Limb (tissue), 2 donors: Measurements from ENCODE around the gene ZNF608.

ENCODE experiments used
- DNase-seq, 2 donors: peaks; one replicate each; pipeline ENCODE4 v3.0.0-alpha.2; 2016; ENCODE audit errors: extremely low spot score in 2 of 2

ZNF608 gene

DNA sequence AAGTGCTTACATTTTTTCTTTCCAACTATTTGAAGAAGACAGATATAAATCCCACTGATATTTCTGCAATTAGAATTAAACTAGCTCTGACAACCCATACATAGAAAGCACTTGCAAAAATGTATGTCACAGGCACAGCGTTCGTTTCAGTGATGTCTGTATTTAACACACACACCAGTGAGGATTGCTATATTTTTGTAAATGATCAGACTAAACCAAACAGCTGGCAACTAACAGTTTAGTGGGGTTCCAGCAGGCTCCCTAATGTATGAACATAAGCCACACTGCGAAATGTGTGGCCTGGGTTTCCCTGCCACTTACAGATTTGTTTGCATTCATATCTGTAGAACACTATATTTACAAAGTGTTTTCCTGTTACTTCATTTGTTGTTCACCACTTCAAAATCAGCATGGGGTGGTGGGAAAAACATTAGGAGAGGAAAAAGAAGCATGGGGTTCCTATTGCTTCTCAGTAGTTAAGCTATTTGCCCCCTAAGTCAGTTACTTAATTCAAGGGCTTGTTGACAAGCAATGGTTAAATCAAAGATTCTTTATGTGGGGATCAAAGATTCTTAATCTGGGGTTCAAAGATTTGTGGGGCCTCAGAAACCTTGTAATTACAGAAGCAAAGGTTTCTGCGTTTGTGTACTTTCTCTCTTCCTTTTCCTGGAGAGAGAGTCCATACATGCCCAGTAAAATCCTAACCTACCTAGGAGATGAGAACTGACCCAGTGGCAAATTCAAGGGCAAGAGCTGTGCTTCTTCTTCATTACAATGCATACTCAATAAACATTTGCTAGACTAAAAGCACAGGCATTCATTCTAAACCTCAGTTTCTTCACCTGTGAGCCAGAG lies 27.1 kb downstream of the ZNF608 start:
- no peak for DNase-seq

DNA sequence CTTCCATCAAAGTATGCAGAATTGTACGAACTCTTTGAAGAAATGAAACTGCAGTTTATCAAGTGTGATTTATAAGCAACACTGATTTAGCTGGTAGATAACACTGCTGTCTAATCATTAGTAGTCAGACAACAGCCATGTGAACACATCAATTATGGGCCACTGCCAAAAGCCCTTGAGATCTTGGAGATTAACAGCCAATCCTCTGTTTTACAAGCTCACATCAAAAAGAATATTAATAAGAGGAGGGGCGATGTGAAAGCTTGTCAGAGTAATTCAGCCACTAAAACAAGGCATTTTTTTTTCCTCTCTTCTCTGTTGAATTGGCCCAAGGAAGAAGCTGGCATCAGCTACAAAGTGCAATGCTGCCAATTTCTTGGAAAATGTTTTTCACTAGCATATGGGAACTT lies 28.1 kb downstream of the ZNF608 start:
- DNase-seq: no peak

- no peak for DNase-seq
Measured at GRCh38 chr5:124716169-124716568, 30.3 kb downstream of the ZNF608 start.

DNA sequence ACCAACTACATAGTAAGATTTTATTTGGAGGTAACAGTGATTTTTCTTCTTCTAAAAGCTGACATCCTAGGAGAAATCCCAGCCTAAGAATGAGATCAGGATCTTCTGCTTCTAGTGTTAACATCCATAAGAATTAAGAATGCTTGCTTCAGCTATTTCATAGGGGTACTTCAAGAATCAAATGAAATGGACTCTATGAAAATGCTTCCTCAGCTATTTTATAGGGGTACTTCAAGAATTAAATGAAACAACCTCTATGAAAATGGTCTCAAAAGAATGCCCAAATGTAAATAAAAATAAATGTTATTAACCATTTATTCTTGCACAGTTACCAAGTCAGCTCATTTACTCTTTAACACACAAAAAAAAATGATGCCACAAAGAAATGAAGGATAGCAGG lies 31.5 kb downstream of the ZNF608 start:
- DNase-seq: no peak

DNA sequence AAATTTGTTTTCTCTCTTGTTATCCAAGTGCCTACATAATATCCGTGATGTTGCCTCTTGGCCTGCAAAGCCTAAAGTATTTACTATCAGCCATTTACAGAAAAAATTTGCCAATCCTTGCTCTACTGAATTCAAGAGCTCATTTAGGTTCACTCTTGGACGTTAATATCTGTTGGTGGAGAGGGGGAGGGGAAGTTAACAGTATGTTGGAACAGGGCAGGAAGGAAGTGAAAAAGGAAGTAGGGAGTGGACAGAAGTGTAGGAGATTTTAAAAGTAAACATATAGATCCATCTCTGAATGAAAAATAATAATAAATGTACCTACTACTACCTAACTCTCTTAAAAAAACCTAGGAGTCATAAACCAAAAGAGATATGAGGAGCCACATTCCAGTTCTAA lies 32.8 kb downstream of the ZNF608 start:
- DNase-seq: no peak

- no peak for DNase-seq
Measured at GRCh38 chr5:124712731-124713305, 33.6 kb downstream of the ZNF608 start.

GRCh38 chr5:124708086-124708485 lies 38.4 kb downstream of the ZNF608 start:
- no peak for DNase-seq

DNA sequence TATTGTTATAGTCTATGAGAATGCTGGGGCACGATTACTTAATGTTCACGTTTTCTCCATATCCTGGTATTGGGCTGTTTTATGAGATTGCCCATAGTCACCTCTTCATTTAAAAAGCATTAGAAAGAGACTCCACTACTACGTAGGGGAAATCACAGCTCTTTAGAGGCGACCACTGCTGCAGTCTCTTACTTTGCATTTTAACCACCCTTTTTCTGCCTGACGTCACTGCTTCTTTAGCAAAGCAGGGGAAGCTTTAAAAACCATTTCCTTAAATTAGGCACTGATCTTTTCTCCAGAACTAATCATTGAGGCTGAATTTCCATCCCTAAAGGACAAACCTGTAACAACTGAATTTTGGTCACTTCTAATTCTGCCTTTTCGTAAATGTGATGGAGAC lies 38.9 kb downstream of the ZNF608 start:
- DNase-seq: no peak

DNA sequence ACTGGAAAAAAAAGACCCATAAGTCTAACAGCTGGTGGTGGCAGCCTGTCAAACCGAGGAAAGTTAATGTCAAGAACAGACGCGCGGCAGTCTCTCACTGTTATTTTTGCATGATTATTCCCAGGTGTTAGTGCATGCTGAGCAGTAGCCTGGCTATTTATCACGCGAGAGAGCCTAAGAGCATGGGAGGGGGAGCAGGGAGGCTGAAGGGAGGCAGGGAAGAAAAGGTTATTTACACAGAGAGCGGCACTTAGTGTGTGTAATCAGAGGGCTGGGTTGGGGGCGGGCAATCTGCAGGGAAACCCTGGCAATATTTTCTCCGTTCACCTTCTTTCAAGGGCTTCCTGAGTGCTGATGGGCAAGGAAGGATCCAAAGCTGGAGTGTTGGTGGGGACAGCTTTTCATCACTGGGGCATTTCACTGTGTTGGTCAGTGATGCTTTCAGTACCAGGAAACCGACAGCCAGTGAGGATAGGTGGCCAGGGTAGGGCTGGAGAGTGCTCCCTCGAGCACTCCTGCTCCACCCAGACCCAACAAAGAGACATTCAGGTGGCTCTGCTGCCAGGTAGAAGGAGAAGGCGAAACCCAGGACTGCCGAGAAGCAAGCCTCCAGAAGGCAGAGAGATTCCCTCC lies 39.6 kb downstream of the ZNF608 start:
- peak; percentile 73 to 89 for DNase-seq

DNA sequence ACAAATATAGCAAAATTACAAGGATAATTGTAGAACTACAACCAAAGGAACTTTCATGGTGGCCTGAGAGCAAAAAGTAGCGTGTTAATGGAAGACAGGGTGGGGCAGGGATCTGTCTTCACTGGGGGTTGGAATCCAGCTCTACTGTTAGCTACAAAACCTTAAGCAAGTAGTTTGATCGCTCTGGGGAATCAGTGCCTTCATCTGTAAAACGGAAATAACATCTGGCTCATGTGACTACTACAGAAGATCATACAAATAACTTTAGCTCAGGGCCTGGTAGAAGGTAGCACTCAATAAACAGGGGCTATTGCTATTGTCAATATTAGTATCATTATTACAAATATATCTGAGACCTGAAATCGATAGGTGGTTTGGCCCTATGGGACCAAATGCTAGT lies 40.4 kb downstream of the ZNF608 start:
- DNase-seq: no peak

GRCh38 chr5:124705577-124705976 lies 40.9 kb downstream of the ZNF608 start:
- DNase-seq: no peak

- no peak for DNase-seq
Measured at GRCh38 chr5:124704594-124705284, 41.7 kb downstream of the ZNF608 start.

DNA sequence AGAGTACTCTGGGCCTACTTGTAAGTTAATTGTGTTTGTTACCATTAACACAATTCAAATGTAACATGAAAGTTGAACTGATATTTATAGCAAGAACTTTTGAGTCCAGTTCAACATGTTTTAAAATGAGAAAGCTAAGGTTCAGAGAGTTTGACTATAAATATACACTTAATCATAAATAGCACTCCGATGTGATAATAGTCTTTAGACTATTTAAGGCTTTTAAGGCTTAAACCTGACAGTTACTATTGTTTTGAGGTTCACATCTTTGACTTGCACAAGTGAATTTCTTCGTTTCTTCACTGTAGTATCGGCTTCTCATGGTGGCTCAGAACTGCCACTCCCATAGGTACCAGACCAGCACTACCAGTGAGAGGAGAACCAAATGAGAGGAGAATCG lies 42.4 kb downstream of the ZNF608 start:
- no peak for DNase-seq

- DNase-seq: no peak
Measured at GRCh38 chr5:124702525-124702924, 43.9 kb downstream of the ZNF608 start.

DNA sequence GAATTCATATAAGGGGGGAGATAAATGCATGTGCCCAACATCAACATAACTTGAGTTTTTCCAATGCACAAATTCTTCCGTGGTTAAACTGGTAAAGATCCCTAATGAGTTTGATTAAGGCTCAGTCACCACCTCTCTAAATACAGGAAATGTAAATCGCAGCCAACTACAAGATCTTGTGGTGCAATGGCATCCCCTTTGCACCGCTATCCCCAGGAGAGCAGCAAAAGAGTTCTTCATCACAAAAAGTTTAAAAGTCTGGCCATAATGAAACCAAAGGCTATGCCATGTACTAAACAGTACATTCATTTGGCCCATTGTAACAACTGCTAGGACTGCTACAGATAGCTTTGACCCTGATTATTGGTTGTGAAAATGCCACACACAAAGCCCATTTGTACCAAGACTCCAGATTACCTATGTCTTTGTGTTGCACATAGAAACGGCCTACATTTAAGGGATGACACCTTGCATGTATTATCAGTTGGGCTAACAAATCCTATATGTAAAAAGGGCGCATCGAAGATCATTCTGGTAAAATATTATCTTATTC lies 44.5 kb downstream of the ZNF608 start:
- DNase-seq: no peak

GRCh38 chr5:124701016-124701415 lies 45.4 kb downstream of the ZNF608 start:
- DNase-seq: no peak

DNA sequence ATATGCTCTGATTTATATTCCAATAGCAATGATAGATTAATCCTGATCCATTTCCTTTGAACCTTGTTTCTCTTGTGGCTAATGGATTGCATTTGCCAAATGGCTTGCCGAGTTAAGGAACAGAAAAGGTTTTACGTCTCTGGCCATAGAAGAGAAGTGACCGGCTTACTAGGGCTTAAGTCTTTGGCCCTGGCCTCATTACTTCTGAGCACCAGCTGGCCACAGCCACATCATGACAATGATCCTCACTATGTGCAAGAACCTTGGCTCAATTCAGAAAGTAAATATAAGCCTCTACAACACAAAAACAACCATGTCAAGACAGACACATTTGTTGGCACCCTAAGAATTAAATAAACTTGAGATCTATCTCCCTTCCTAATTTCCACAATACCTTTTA lies 46.1 kb downstream of the ZNF608 start:
- DNase-seq: no peak

GRCh38 chr5:124698770-124699169 lies 47.7 kb downstream of the ZNF608 start:
- DNase-seq: no peak

DNA sequence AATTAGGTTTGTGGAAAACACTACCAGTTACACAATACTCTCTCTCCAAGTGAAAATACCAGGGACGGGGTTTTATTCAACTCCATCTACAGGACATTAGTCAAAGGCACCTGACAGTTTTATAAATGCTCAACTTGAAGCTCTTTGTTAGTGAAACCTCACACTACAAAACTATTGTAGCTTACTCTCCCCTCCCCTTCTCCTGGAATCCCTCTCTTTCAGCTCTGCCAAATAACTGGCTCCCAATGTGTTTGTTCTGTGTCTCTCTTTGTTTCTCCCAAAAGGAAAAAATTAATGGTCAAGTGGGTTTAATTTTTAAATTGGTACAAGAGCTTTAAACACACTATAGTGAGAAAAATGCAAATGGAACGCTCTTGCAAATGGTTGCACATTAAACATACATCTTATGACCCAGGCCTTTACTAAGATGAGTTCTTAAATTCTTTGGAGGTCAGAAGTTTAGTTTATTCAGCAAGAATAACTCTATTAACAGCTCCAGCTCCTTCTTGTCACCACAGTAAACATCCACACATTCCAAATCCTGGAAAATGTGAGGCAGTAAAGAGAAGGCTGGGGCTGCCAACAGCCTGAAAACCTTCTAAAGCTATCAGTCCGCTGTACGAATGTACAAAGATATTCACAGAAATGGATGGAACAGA lies 48.4 kb downstream of the ZNF608 start:
- DNase-seq: no peak

DNA sequence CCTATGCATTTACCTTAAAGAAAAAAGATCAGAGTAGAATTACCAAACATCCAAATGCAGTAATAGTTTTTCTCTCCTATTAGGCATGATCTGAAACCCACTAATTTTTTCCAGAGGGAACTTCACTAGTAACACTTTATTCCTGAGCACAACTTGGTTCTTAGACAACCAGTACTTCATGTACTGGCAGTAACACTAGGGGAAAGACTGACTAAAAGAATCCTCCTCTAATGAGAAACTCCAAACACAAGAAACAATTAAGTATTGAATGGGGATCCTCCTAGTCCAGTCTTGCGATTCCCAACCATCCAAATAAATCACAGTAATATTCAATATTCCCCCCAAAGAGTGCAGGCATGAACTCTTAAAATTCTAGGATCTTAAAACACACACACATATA lies 48.9 kb downstream of the ZNF608 start:
- DNase-seq: no peak

DNA sequence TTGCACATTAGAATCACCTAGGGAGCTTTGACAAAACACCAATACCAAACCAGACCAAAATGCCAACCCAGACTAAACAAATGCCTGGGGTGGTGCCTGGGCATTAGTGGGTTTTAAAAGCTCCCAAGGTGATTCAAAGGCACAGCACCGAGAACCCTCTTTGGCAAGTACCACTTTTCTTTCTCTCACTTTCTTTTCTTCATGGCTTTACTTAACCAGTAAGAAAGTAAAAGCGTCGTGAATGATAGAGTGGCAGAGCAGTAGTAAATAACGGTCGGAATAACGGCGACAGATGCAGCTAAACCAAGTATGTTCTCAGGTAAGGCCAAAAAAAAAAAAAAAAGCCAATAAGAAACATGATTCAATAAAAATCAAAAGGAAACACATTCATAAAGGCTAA lies 49.5 kb downstream of the ZNF608 start:
- DNase-seq: no peak
